Subcutaneous adipose tissue (tissue), 4 donors: Measurements from ENCODE around the gene CLEC20A. TPM values are rescaled to one million over a fixed set of nuclear protein-coding genes. Genes with fewer than 3 reads are reported as not detected.

Source experiments
- CTCF ChIP-seq: fragments of 450-650 bp; IDR thresholded peaks from one replicate; pipeline ENCODE4 v1.5.1; 2016; ENCODE audit warnings: low read depth, mild to moderate bottlenecking, control low read depth, antibody characterized with exemption, moderate library complexity
- total RNA-seq, 4 donors: library from RNA; depleted of rRNA; stranded (reverse); fragments of >200 nt; gene quantifications; one replicate each; pipeline ENCODE4 v1.1.0, GENCODE V29; 2016

The CLEC20A gene
- total RNA-seq, 4 donors from 2014 or later = not detected

GRCh38 chr1:178533121-178533946 is 36.6 kb upstream of the CLEC20A start:
- no peak for TF ChIP-seq CTCF

- TF ChIP-seq CTCF = no peak
These were observed 35.6 kb upstream of the CLEC20A start for GRCh38 chr1:178532392-178532791.

GRCh38 chr1:178531887-178532286 is 35.1 kb upstream of the CLEC20A start:
- TF ChIP-seq CTCF = no peak

- TF ChIP-seq CTCF = no peak
These were observed 33.7 kb upstream of the CLEC20A start for GRCh38 chr1:178530502-178530901.

- no peak for TF ChIP-seq CTCF
These were observed 33.3 kb upstream of the CLEC20A start for GRCh38 chr1:178530037-178530402.

GRCh38 chr1:178529364-178530036 is 32.7 kb upstream of the CLEC20A start:
- no peak for TF ChIP-seq CTCF

- TF ChIP-seq CTCF = no peak
These were observed 32.2 kb upstream of the CLEC20A start for GRCh38 chr1:178528953-178529335.
